Coronary artery (tissue), 2 donors: Measurements from ENCODE around the gene NCF2.

Experiments
- DNase-seq: peaks from one replicate; pipeline ENCODE4 v3.0.0-alpha.2; 2017; ENCODE audit warnings: low spot score
- H3K27ac ChIP-seq, 2 donors: fragments of 200-600 bp; sonication (generic); one replicate each; pipeline ENCODE4 v1.5.1; 2016 to 2019
- H3K4me3 ChIP-seq: fragments of 200-600 bp; sonication (generic); 2 replicates; pipeline ENCODE4 v1.5.1; 2016; ENCODE audit warnings: mild to moderate bottlenecking, moderate library complexity
- CTCF ChIP-seq: fragments of 200-600 bp; sonication (generic); IDR thresholded peaks from one replicate; pipeline ENCODE4 v1.5.1; 2019; ENCODE audit warnings: antibody characterized with exemption

The NCF2 gene

GRCh38 chr1:183568176-183569021 lies 21.9 kb downstream of the NCF2 start:
- no peak overlapping the region for H3K4me3 ChIP-seq
- peak overlapping the region in 1 of 2 donors; percentile 65 for H3K27ac ChIP-seq
- DNase-seq, result no peak
- no peak for TF ChIP-seq CTCF

GRCh38 chr1:183567584-183567983 lies 22.7 kb downstream of the NCF2 start:
- TF ChIP-seq CTCF, result no peak

GRCh38 chr1:183566026-183566425 lies 24.2 kb downstream of the NCF2 start:
- Histone ChIP-seq H3K27ac (no peak overlapping the region), H3K4me3 (no peak overlapping the region)
- DNase-seq, result no peak
- no peak for TF ChIP-seq CTCF

More at GRCh38 chr1:183567584-183567983, 22.7 kb downstream of the NCF2 start:
- Histone ChIP-seq H3K4me3 (no peak overlapping the region), H3K27ac (peak overlapping the region in 1 of 2 donors; percentile 65)
- DNase-seq, result no peak

- DNase-seq, result no peak
- TF ChIP-seq CTCF, result no peak
- H3K4me3 ChIP-seq, result no peak overlapping the region
- H3K27ac ChIP-seq, result no peak overlapping the region
Measured at GRCh38 chr1:183565261-183565660, 25.0 kb downstream of the NCF2 start.

- no peak for TF ChIP-seq CTCF
- Histone ChIP-seq H3K4me3 (no peak overlapping the region), H3K27ac (no peak overlapping the region)
- no peak for DNase-seq
Measured at GRCh38 chr1:183562701-183563100, 27.6 kb downstream of the NCF2 start.

- DNase-seq, result no peak
- no peak overlapping the region for H3K4me3 ChIP-seq
- TF ChIP-seq CTCF, result no peak
- no peak overlapping the region for H3K27ac ChIP-seq
Measured at GRCh38 chr1:183559061-183559460, 31.2 kb downstream of the NCF2 start.

GRCh38 chr1:183554577-183554976 lies 35.7 kb downstream of the NCF2 start:
- Histone ChIP-seq H3K4me3 (no peak overlapping the region), H3K27ac (no peak overlapping the region)
- TF ChIP-seq CTCF, result no peak

More at GRCh38 chr1:183554577-183554976, 35.7 kb downstream of the NCF2 start:
- DNase-seq, result no peak
